ENCODE measurements around the gene CHCHD10.

The CHCHD10 gene

DNA sequence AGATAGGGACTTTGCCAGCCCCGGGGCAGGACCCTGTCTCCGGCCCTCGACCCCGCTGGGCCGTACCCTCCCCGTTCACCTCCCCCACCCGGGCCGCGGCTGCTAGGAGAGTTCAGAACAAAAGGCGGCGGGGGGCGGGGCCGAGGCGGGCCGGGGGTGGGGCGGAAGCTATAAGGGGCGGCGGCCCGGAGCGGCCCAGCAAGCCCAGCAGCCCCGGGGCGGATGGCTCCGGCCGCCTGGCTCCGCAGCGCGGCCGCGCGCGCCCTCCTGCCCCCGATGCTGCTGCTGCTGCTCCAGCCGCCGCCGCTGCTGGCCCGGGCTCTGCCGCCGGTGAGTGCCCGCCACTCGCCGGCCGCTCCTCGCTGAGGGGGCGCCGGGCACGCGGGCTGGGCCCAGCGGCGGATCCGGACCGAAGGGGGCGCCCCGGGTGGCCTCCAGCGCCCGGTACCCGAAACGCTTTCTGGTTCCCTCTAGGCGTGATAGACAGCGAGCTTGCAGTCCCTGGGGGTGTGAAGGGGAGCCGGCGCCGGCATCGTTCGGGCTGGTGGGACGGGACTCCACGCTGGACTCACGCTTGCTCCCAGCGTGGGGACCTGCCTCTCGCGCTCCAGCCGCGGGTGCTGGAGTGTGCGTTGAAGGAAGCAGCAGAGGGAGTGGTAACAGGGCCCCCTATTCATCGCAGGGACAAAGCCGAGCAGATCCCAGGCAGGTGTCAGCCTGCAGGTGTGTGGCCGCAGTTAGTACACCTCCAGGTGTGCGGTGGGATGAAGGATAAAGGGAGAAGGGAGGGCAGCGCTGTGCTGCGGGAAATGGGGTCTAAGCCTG, 5.1 kb upstream of the CHCHD10 start, which contains the start of gene MMP11:
TSS of gene MMP11 (plus strand) at position 201 of the 825 bp plus-strand sequence. CDS start at position 223, 22 bp downstream.
- peak within 1 kb of the TSS; percentile 49 for H3K4me3 ChIP-seq (ENCODE audit: low read depth, low read length)
- peak within 1 kb of the TSS; percentile 79 for H3K27ac ChIP-seq
- DNase-seq, result peak; percentile 76
- no peaks in the 10 kb centered on the region for H3K27me3 ChIP-seq (ENCODE audit: insufficient read depth, low read depth, severe bottlenecking)
- TF ChIP-seq, protein P1, sequence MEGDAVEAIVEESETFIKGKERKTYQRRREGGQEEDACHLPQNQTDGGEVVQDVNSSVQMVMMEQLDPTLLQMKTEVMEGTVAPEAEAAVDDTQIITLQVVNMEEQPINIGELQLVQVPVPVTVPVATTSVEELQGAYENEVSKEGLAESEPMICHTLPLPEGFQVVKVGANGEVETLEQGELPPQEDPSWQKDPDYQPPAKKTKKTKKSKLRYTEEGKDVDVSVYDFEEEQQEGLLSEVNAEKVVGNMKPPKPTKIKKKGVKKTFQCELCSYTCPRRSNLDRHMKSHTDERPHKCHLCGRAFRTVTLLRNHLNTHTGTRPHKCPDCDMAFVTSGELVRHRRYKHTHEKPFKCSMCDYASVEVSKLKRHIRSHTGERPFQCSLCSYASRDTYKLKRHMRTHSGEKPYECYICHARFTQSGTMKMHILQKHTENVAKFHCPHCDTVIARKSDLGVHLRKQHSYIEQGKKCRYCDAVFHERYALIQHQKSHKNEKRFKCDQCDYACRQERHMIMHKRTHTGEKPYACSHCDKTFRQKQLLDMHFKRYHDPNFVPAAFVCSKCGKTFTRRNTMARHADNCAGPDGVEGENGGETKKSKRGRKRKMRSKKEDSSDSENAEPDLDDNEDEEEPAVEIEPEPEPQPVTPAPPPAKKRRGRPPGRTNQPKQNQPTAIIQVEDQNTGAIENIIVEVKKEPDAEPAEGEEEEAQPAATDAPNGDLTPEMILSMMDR (IDR thresholded peaks at IDR 0.05; ENCODE audit: low read depth, low read length), result no peak
- H3K9me3 ChIP-seq (ENCODE audit: severe bottlenecking), result no peaks in the 10 kb centered on the region
- no peaks in the 10 kb centered on the region for H3K36me3 ChIP-seq

DNA sequence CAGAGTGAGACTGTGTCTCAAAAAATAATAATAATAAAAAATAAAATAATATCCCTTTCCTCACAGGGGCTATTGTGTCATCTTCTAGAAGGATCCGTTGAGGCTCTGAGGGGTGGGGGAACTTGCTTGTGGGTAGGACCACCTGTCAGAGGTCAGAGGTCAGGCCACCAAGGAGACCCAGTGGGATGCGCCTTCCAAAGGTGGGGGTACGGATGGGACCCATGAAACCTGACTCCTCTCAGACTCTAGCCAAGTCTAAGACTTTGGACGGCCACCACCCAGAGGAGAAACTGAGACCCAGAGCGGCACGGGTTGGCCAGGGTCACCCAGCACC, 4.5 kb upstream of the CHCHD10 start:
- H3K36me3 ChIP-seq, result no peaks in the 10 kb centered on the region
- TF ChIP-seq, protein P1 (IDR thresholded peaks at IDR 0.05; ENCODE audit: low read depth, low read length), result no peak
- peak overlapping the region; percentile 19 for H3K4me3 ChIP-seq (ENCODE audit: low read depth, low read length)
- no peak for DNase-seq
- H3K27me3 ChIP-seq (ENCODE audit: insufficient read depth, low read depth, severe bottlenecking), result no peaks in the 10 kb centered on the region
- H3K27ac ChIP-seq, result peak overlapping the region; percentile 79
- no peaks in the 10 kb centered on the region for H3K9me3 ChIP-seq (ENCODE audit: severe bottlenecking)

GRCh38 chr22:23769321-23769965, 1.7 kb upstream of the CHCHD10 start:
- H3K27me3 ChIP-seq (ENCODE audit: insufficient read depth, low read depth, severe bottlenecking), result no peaks in the 10 kb centered on the region
- TF ChIP-seq, protein P1 (IDR thresholded peaks at IDR 0.05; ENCODE audit: low read depth, low read length), result no peak
- no peaks in the 10 kb centered on the region for H3K9me3 ChIP-seq (ENCODE audit: severe bottlenecking)
- no peak for DNase-seq
- no peak overlapping the region for H3K4me3 ChIP-seq (ENCODE audit: low read depth, low read length)
- peaks cover 15% of the 10 kb centered on the region for H3K36me3 ChIP-seq
- H3K27ac ChIP-seq, result no peak overlapping the region

GRCh38 chr22:23767303-23767672, 484 bp downstream of the CHCHD10 start:
- no peaks in the 10 kb centered on the region for H3K27me3 ChIP-seq (ENCODE audit: insufficient read depth, low read depth, severe bottlenecking)
- H3K36me3 ChIP-seq, result peaks cover 16% of the 10 kb centered on the region
- H3K27ac ChIP-seq, result peak overlapping the region; percentile 89
- peak overlapping the region; percentile 58 for H3K4me3 ChIP-seq (ENCODE audit: low read depth, low read length)
- TF ChIP-seq, protein P1 (IDR thresholded peaks at IDR 0.05; ENCODE audit: low read depth, low read length), result no peak
- H3K9me3 ChIP-seq (ENCODE audit: severe bottlenecking), result no peaks in the 10 kb centered on the region
- DNase-seq, result no peak

DNA sequence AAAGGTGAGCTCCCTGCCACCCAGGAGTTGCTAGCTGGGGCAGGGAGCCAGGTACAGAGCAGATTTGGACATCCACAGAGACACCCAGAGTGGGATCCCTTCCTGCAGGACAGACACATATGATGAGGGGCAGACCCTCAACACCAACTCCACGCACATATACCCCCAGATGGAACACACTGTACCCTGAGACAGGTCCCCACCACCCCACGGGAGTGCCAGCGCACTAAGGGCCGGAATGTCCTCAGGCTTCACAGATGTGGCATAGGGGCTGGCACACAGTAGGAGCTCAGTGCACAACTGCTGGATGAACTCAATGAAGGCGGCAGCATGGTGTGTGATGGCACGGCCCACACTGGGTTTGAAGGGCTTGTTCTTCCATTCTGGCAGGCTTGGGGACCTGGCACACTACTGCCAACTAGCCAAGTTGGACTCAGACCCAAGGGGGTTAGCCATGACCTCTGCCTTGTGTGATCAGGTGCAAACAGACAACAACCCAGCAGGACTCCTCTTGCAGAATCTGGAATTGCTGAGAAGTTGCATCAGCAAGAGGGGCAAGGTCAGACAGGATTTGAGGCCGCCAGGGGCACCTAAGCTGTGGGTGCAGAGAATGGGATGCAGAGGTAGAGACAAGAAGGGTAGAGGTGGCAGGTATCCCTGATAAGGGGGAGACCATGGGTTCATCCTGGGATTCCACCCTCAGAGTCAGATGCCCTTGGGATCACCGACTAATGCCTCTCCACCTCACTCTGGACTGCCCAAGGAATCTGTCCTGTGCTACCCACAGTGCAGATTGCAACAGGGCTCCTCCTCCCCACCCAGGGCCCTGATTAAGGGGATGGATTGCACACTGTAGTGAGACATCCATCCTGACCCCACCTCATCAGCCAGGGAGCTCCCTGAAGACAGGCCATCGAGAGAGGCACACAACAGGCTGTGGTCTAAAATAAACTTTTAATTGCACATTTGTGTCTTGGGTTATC, 2.6 kb downstream of the CHCHD10 start:
- Histone ChIP-seq H3K27ac (no peak overlapping the region), H3K36me3 (peaks cover 16% of the 10 kb centered on the region), H3K4me3 (ENCODE audit: low read depth, low read length) (no peak overlapping the region), H3K9me3 (ENCODE audit: severe bottlenecking) (no peaks in the 10 kb centered on the region), H3K27me3 (ENCODE audit: insufficient read depth, low read depth, severe bottlenecking) (no peaks in the 10 kb centered on the region)
- DNase-seq, result no peak
- TF ChIP-seq, protein P1 (IDR thresholded peaks at IDR 0.05; ENCODE audit: low read depth, low read length), result no peak
